Breast epithelium (tissue), 3 donors: Measurements from ENCODE around the gene WWTR1.

Experiments used
- CTCF ChIP-seq, 3 donors: fragments of 450-650 bp; IDR thresholded peaks; one replicate each; pipeline ENCODE4 v1.5.1; 2016 to 2017; ENCODE audit warnings: antibody characterized with exemption in 3 of 3, mild to moderate bottlenecking in 3 of 3, moderate library complexity in 3 of 3
- POLR2A ChIP-seq: fragments of 450-650 bp; IDR thresholded peaks from one replicate; pipeline ENCODE4 v1.6.1; 2016; ENCODE audit warnings: antibody characterized with exemption, mild to moderate bottlenecking, moderate library complexity

GRCh38 chr3:149571381-149571780, 86.4 kb downstream of the WWTR1 start:
- TF ChIP-seq CTCF (IDR thresholded peaks at IDR 0.05) (no peak), POLR2A (no peak)
